A673 (cell line): ENCODE data around the gene FCMR. TPM values are rescaled to one million over a fixed set of nuclear protein-coding genes. Genes with fewer than 3 reads are reported as not detected.

Experiments used
- BruUV-seq: library from RNA; stranded (reverse); fragments of 400-500 nt; replicated peaks from 2 replicates; lab custom pipeline; 2021; lab: Mats Ljungman, UMichigan
- CTCF ChIA-PET: fragments of 300-600 bp; sonication (Branson Sonifier 250); formaldehyde crosslinking; loops from one replicate; lab custom pipeline; 2022; ENCODE audit warnings: antibody characterized with exemption; lab: Charles Lee
- POLR2A ChIA-PET: fragments of 300-600 bp; sonication (Branson Sonifier 250); formaldehyde crosslinking; loops from one replicate; lab custom pipeline; 2022; ENCODE audit warnings: antibody characterized with exemption; ENCODE audit not compliant: low non-redundant PET; lab: Charles Lee
- DNase-seq: peaks from one replicate; pipeline ENCODE4 v3.0.0-alpha.2; 2015; ENCODE audit warnings: low spot score
- H3K27ac ChIP-seq: fragments of 200-600 bp; sonication (generic); 2 replicates; pipeline ENCODE4 v1.5.1; 2016; ENCODE audit warnings: mixed run types, low read depth, mild to moderate bottlenecking, mixed read lengths, antibody characterized with exemption, low read length; ENCODE audit not compliant: poor library complexity, severe bottlenecking
- H3K27me3 ChIP-seq: fragments of 200-600 bp; sonication (generic); replicated peaks from 2 replicates; pipeline ENCODE4 v1.6.1; 2017; ENCODE audit warnings: mixed run types, low read depth, mild to moderate bottlenecking, mixed read lengths, antibody characterized with exemption, low read length; ENCODE audit not compliant: insufficient read depth, poor library complexity
- H3K36me3 ChIP-seq: fragments of 200-600 bp; sonication (generic); 2 replicates; pipeline ENCODE4 v1.6.1; 2016; ENCODE audit warnings: mixed run types, mild to moderate bottlenecking, mixed read lengths, antibody characterized with exemption, low read length; ENCODE audit not compliant: insufficient read depth, poor library complexity, severe bottlenecking
- H3K4me1 ChIP-seq: fragments of 200-600 bp; sonication (generic); 2 replicates; pipeline ENCODE4 v1.6.1; 2017; ENCODE audit warnings: mixed run types, mild to moderate bottlenecking, mixed read lengths, antibody characterized with exemption, low read length; ENCODE audit not compliant: insufficient read depth, poor library complexity, severe bottlenecking
- H3K4me3 ChIP-seq: fragments of 200-600 bp; sonication (generic); 2 replicates; pipeline ENCODE4 v1.5.1; 2016; ENCODE audit warnings: low read depth, mixed run types, mild to moderate bottlenecking, mixed read lengths, low read length; ENCODE audit not compliant: poor library complexity, severe bottlenecking
- H3K9me3 ChIP-seq: fragments of 200-600 bp; sonication (generic); 2 replicates; pipeline ENCODE4 v1.6.1; 2016; ENCODE audit warnings: mixed run types, low read depth, mild to moderate bottlenecking, mixed read lengths, antibody characterized with exemption, low read length; ENCODE audit not compliant: poor library complexity, severe bottlenecking
- CTCF ChIP-seq: fragments of 300-800, 200-600 bp; sonication (generic); conservative IDR thresholded peaks from 2 replicates; pipeline ENCODE4 v1.5.1; 2017; ENCODE audit warnings: low read depth, mild to moderate bottlenecking, antibody characterized with exemption, low read length, moderate library complexity, mixed read lengths
- EZH2 ChIP-seq: fragments of 200-600 bp; sonication (generic); IDR thresholded peaks from 2 replicates; pipeline ENCODE4 v1.6.1; 2017; ENCODE audit warnings: borderline replicate concordance, low read depth, mild to moderate bottlenecking, mixed read lengths, antibody characterized with exemption, low read length; ENCODE audit not compliant: poor library complexity, severe bottlenecking
- intact Hi-C: fragments of 100-400 bp; cut with micrococcal nuclease; formaldehyde crosslinking; loops from one replicate; pipeline ENCODE4 v1.10.0; 2022; ENCODE audit not compliant: unreplicated experiment
- total RNA-seq: library from RNA; stranded (reverse); gene quantifications from 2 replicates; pipeline ENCODE4 v1.2.3, GENCODE V29; 2021

Gene FCMR
- total RNA-seq, 1 experiment from 2014 or later = not detected

- Histone ChIP-seq H3K36me3 (no peaks in the 10 kb centered on the region), H3K27me3 (peaks cover 10% of the 10 kb centered on the region), H3K4me1 (peaks cover 7% of the 10 kb centered on the region), H3K27ac (no peak overlapping the region), H3K4me3 (no peak overlapping the region), H3K9me3 (no peaks in the 10 kb centered on the region)
- CTCF ChIA-PET = interaction anchor here (0.5 kb wide), 1 partner anchor 169 kb away, joined by 3 read pairs; no protein-coding TSS in a partner anchor
- TF ChIP-seq CTCF = no peak
- no peak for TF ChIP-seq EZH2
- BruUV-seq = no TSS peak
- DNase-seq = no peak
- POLR2A ChIA-PET = no interaction called here
- intact Hi-C loops = no loop called here
Observed at GRCh38 chr1:206895325-206895724, 26.4 kb downstream of the FCMR start.

GRCh38 chr1:206893380-206893779, 28.4 kb downstream of the FCMR start:
- CTCF ChIA-PET = no interaction called here
- H3K27ac ChIP-seq = no peak overlapping the region
- no TSS peak for BruUV-seq
- POLR2A ChIA-PET = no interaction called here
- TF ChIP-seq EZH2 = no peak
- TF ChIP-seq CTCF = no peak
- peaks cover 8% of the 10 kb centered on the region for H3K4me1 ChIP-seq
- no peaks in the 10 kb centered on the region for H3K9me3 ChIP-seq
- H3K27me3 ChIP-seq = peaks cover 10% of the 10 kb centered on the region
- no peaks in the 10 kb centered on the region for H3K36me3 ChIP-seq
- intact Hi-C loops = no loop called here
- no peak for DNase-seq
- no peak overlapping the region for H3K4me3 ChIP-seq

GRCh38 chr1:206892351-206892984, 29.3 kb downstream of the FCMR start:
- no peaks in the 10 kb centered on the region for H3K9me3 ChIP-seq
- peaks cover 10% of the 10 kb centered on the region for H3K27me3 ChIP-seq
- intact Hi-C loops = no loop called here
- BruUV-seq = no TSS peak
- TF ChIP-seq EZH2 (no peak), CTCF (no peak)
- no peak for DNase-seq
- peaks cover 8% of the 10 kb centered on the region for H3K4me1 ChIP-seq
- ChIA-PET POLR2A (no interaction called here), CTCF (no interaction called here)
- H3K4me3 ChIP-seq = no peak overlapping the region
- no peaks in the 10 kb centered on the region for H3K36me3 ChIP-seq
- no peak overlapping the region for H3K27ac ChIP-seq
